ENCODE measurements around the gene S100A12. TPM values are rescaled to one million over a fixed set of nuclear protein-coding genes. Genes with fewer than 3 reads are reported as not detected.

Gene S100A12
- total RNA-seq, 1 experiment from 2014 or later, result not detected

DNA sequence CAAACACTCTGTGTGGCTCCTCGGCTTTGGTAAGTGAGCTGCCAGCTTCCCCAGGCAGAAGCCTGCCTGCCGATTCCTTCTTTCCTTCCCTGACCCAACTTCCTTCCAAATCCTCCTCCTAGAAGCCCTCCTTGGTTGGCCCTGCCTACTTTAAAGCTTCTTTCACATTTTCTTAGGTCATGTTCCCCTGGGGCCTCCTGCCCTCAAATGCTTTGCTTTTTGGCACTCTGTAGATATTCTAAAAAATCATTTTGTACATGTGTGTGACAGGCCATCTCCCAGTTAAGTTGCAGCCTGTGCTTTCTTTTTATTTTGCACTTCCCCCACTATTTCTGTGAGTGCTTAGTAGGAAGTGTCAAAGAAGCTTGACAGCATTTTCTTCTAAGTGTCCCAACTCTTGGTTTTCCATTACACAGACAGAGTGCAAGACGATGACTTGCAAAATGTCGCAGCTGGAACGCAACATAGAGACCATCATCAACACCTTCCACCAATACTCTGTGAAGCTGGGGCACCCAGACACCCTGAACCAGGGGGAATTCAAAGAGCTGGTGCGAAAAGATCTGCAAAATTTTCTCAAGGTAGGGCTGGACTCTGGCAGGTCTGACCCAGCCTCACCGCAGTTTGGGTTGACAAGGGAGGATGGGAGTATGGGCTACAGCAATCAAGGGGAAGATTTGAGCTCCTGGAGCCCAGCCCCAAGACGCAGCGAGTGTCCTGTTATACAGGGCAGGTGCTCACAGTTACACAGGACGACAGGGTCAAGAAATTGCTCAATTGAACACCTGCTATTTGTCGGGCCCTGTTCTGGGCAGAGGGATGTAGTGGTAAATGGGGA is 17.3 kb downstream of the S100A12 start, which contains the start of gene S100A9:
Gene S100A9, plus strand, starts transcription at position 2 of the 838 bp plus-strand sequence. Its CDS starts 430 bp downstream, at position 432.
- H3K36me3 Mint-ChIP-seq (ENCODE audit: insufficient read depth, unreplicated experiment), result peaks cover 8% of the 10 kb centered on the region
- peak within 1 kb of the TSS; percentile 86 for H3K27ac Mint-ChIP-seq (ENCODE audit: low read depth, unreplicated experiment)
- TF ChIP-seq, protein P1, sequence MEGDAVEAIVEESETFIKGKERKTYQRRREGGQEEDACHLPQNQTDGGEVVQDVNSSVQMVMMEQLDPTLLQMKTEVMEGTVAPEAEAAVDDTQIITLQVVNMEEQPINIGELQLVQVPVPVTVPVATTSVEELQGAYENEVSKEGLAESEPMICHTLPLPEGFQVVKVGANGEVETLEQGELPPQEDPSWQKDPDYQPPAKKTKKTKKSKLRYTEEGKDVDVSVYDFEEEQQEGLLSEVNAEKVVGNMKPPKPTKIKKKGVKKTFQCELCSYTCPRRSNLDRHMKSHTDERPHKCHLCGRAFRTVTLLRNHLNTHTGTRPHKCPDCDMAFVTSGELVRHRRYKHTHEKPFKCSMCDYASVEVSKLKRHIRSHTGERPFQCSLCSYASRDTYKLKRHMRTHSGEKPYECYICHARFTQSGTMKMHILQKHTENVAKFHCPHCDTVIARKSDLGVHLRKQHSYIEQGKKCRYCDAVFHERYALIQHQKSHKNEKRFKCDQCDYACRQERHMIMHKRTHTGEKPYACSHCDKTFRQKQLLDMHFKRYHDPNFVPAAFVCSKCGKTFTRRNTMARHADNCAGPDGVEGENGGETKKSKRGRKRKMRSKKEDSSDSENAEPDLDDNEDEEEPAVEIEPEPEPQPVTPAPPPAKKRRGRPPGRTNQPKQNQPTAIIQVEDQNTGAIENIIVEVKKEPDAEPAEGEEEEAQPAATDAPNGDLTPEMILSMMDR (IDR thresholded peaks at IDR 0.05; ENCODE audit: unreplicated experiment), result no peak
- TSS peak; percentile 82 for BruUV-seq (replicated peaks)
- POLR2A ChIA-PET, result interaction anchor here (0.6 to 4.2 kb wide), 36 partner anchors 9 to 678 kb away, joined by 3 to 26 read pairs (median 5); partner anchors contain the start of genes PGLYRP4, S100A12, S100A16 and S100A8
- CTCF ChIA-PET, result interaction anchor here (0.6 to 28.2 kb wide), 20 partner anchors 8 to 1068 kb away, joined by 3 to 1438 read pairs (median 4); partner anchors contain the start of genes PGLYRP4 and S100A12
- DNase-seq (ENCODE audit: unreplicated experiment), result no peak
- peaks cover 50% of the 10 kb centered on the region for H3K4me1 Mint-ChIP-seq (ENCODE audit: insufficient read depth, unreplicated experiment)
- no peaks in the 10 kb centered on the region for H3K9me3 Mint-ChIP-seq (ENCODE audit: unreplicated experiment)
- H3K4me3 Mint-ChIP-seq (ENCODE audit: unreplicated experiment), result peak within 1 kb of the TSS; percentile 69
- H3K27me3 Mint-ChIP-seq (ENCODE audit: insufficient read depth, unreplicated experiment), result no peaks in the 10 kb centered on the region
- intact Hi-C loops (cut with micrococcal nuclease), result no loop called here

DNA sequence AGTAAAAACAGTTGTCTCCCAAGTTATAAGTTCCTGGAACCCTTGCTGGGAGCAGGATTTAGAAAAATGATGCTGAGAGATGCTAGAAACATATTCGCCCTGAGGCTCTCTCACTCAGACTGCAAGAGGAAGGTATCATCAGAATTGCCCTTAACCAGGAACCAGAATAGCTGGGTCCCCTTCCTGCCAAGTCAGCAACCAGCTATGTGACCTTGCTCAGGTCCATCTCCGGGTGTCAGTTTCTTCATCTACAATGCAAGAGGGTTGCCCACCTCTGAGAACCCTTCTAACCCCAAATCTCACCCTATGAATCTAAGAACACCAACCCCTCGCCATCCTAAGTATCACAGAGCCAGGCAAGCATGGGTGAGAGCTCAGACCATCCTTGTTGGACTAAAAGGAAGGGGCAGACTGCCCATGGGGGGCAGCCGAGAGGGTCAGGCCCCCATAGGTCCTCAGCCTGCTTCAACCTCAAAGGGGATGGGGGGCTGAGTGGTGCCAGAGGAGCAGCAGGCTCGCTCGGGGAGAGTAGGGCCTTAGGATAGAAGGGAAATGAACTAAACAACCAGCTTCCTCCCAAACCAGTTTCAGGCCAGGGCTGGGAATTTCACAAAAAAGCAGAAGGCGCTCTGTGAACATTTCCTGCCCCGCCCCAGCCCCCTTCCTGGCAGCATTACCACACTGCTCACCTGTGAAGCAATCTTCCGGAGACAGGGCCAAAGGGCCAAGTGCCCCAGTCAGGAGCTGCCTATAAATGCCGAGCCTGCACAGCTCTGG is 18.2 kb downstream of the S100A12 start:
- no peaks in the 10 kb centered on the region for H3K9me3 Mint-ChIP-seq (ENCODE audit: unreplicated experiment)
- H3K4me3 Mint-ChIP-seq (ENCODE audit: unreplicated experiment), result peak overlapping the region; percentile 69
- no peaks in the 10 kb centered on the region for H3K27me3 Mint-ChIP-seq (ENCODE audit: insufficient read depth, unreplicated experiment)
- POLR2A ChIA-PET, result interaction anchor here (0.9 to 4.2 kb wide), 33 partner anchors 9 to 255 kb away, joined by 3 to 26 read pairs (median 5); partner anchors contain the start of genes PGLYRP4, S100A12, S100A16 and S100A8
- peak; percentile 99 for DNase-seq (ENCODE audit: unreplicated experiment)
- peaks cover 8% of the 10 kb centered on the region for H3K36me3 Mint-ChIP-seq (ENCODE audit: insufficient read depth, unreplicated experiment)
- BruUV-seq (replicated peaks), result no TSS peak
- peaks cover 43% of the 10 kb centered on the region for H3K4me1 Mint-ChIP-seq (ENCODE audit: insufficient read depth, unreplicated experiment)
- TF ChIP-seq, protein P1 (IDR thresholded peaks at IDR 0.05; ENCODE audit: unreplicated experiment), result no peak
- H3K27ac Mint-ChIP-seq (ENCODE audit: low read depth, unreplicated experiment), result peak overlapping the region; percentile 86
- intact Hi-C loops (cut with micrococcal nuclease), result no loop called here
- CTCF ChIA-PET, result interaction anchor here (0.6 to 28.2 kb wide), 20 partner anchors 9 to 1951 kb away, joined by 3 to 1438 read pairs (median 5); partner anchors contain the start of genes PGLYRP4 and S100A12

DNA sequence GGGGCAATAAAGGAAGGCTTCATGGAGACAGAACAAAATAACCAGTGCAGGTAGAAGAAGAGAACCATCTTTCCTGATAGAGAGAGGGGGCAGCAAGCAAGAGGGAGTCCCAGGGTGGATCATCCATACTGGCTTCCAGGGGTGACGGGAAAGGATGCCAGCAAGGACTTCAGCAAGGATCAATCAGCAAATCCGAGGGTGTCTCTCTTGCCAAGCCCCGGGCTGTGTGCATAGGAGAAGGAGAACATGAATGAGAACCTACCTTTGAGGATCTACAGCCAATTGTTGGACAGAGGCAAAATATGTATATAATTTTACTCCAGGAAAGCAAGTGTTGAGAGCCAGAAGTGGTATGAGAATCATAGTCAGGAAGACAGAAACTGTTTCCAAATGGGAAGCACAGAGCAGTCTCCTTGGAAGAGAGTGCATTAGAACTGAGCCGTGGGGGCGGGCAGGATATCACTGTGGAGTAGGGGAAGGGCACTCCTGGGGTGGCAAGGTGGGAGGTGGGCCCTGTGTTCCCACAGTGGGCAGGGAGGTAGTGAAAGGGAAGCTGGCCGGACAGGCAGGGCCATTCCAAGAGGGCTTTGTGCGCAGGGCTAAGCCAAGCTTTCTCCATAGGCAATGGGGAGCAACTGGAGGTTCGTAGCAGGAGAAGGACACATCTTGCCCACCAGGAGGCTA is 18.9 kb downstream of the S100A12 start:
- ChIA-PET POLR2A (interaction anchor here (1.1 to 4.2 kb wide), 16 partner anchors 8 to 208 kb away, joined by 3 to 26 read pairs (median 7); partner anchors contain the start of genes PGLYRP4, S100A12 and S100A8), CTCF (interaction anchor here (0.6 to 28.2 kb wide), 28 partner anchors 8 to 1952 kb away, joined by 3 to 1438 read pairs (median 6); partner anchors contain the start of genes PGLYRP4 and S100A12)
- H3K27ac Mint-ChIP-seq (ENCODE audit: low read depth, unreplicated experiment), result peak overlapping the region; percentile 86
- no peak overlapping the region for H3K4me3 Mint-ChIP-seq (ENCODE audit: unreplicated experiment)
- TF ChIP-seq, protein P1 (IDR thresholded peaks at IDR 0.05; ENCODE audit: unreplicated experiment), result no peak
- peaks cover 43% of the 10 kb centered on the region for H3K4me1 Mint-ChIP-seq (ENCODE audit: insufficient read depth, unreplicated experiment)
- BruUV-seq (replicated peaks), result no TSS peak
- DNase-seq (ENCODE audit: unreplicated experiment), result no peak
- H3K27me3 Mint-ChIP-seq (ENCODE audit: insufficient read depth, unreplicated experiment), result no peaks in the 10 kb centered on the region
- intact Hi-C loops (cut with micrococcal nuclease), result no loop called here
- H3K9me3 Mint-ChIP-seq (ENCODE audit: unreplicated experiment), result no peaks in the 10 kb centered on the region
- H3K36me3 Mint-ChIP-seq (ENCODE audit: insufficient read depth, unreplicated experiment), result peaks cover 8% of the 10 kb centered on the region
